22Rv1 (cell line): ENCODE results near the gene SUSD3.

Experiments used
- CTCF ChIP-seq: fragments of 450-650 bp; IDR thresholded peaks from 2 replicates; pipeline ENCODE4 v1.5.1; 2017; ENCODE audit warnings: mild to moderate bottlenecking
- ZFX ChIP-seq: fragments of 450-650 bp; IDR thresholded peaks from 2 replicates; pipeline ENCODE4 v1.6.1; 2017; ENCODE audit warnings: antibody characterized with exemption, borderline replicate concordance

GRCh38 chr9:93091056-93091452 is 32.6 kb downstream of the SUSD3 start:
- TF ChIP-seq CTCF (no peak), ZFX (no peak)
